Caki2 (cell line): ENCODE results near the gene GSAP. TPM values are rescaled to one million over a fixed set of nuclear protein-coding genes. Genes with fewer than 3 reads are reported as not detected.

Source experiments
- DNase-seq: peaks from one replicate; pipeline ENCODE4 v3.0.0-alpha.2; 2015; ENCODE audit warnings: low read depth
- in situ Hi-C: cut with HindIII; loops from 2 replicates; pipeline ENCODE4 v1.10.0; 2016; ENCODE audit warnings: low sequenced_read_pairs, low pct_unique_long_range_greater_than_20kb, mixed read lengths
- total RNA-seq: library from RNA; depleted of rRNA; stranded (reverse); fragments of >200 nt; shearing (Covaris generic); gene quantifications from 2 replicates; pipeline ENCODE4 v1.2.3, GENCODE V29; 2014; ENCODE audit warnings: low replicate concordance

GSAP gene
- total RNA-seq, 1 experiment from 2014 or later, result 11.7 TPM

GRCh38 chr7:77417801-77418200, 1.7 kb upstream of the GSAP start:
- in situ Hi-C loops, result no loop called here
- no peak for DNase-seq

- in situ Hi-C loops, result no loop called here
- no peak for DNase-seq
Observed at GRCh38 chr7:77416621-77417371, 647 bp upstream of the GSAP start.

DNA sequence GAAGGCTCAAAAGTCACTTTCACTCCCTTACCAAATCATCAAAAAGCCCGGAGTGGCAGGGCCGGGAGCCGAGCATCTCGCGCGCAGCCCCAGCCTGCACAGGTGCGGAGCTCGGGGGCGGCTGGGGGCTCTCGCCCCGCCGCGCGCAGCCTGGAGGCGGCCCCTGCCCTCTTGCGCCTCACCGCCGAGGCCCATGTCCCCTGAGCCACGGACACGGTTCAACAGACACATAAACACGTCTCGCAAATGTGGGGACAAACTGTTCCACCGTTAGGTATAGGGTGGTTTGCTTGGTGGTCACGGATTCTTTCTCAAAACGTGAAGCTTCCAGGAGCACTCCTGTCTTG, 700 bp downstream of the GSAP start:
- DNase-seq, result peak; percentile 51
- in situ Hi-C loops, result no loop called here

- in situ Hi-C loops, result no loop called here
- DNase-seq, result no peak
Observed at GRCh38 chr7:77413861-77414424, 2.2 kb downstream of the GSAP start.

DNA sequence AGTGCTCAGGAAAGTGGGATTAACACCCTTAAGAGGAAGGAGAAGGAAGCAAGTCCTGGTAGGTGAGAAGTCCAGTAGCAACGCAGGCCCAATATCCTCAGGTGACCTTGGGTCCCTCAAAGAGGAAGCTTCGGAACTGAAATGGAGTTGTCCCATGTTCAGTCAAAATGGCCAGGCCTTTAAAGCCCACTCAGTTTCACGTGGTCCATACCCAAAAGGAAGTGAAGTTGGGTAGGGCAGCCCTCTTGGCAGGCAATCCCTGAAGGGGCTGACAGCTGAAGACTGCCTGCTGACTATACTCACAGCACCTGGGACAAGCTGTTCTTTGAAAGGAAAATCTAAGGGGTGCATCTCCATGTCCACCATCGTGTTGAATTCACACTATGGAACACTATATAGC, 3.0 kb downstream of the GSAP start:
- DNase-seq, result no peak
- in situ Hi-C loops, result no loop called here

DNA sequence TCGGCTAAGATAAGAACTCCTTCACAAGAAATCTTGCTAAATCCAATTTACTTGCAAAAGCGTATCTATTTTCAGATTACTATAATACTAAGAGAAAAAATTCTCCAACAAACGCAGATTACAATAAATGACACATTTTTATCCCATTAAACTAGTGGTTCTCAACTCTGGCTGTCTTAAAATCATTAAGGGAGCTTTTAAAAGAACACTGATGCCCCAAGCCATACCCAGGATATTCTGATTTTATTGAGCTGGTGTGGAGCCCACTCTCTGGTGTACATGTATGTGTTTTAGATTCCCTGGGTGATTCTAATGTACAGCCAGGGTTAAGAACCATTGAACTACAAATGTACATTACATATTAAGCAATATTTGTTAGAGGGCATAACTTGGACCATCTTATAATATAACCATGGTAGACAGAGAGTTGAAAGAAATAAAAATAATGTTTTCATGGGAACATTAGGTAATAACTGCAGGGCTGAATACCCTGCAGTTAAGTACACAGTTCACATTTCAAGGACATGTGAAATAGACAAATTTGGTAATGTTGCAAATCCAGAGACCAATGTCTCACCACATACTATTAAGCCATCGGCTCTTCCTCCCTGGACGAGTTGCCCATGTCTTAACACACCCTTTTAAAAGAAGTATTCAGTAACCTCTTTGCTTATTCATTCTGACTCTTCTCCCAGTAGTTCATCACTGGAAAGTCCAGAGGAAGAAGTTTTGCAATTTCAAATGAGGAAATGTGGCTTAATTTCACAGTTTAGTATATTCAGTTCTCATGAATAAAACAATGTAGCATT, 6.2 kb downstream of the GSAP start:
- peak; percentile 44 for DNase-seq
- in situ Hi-C loops, result no loop called here

GRCh38 chr7:77409005-77409738, 7.0 kb downstream of the GSAP start:
- in situ Hi-C loops, result no loop called here
- DNase-seq, result peak; percentile 30

- in situ Hi-C loops, result no loop called here
- DNase-seq, result no peak
Observed at GRCh38 chr7:77407906-77408305, 8.2 kb downstream of the GSAP start.

DNA sequence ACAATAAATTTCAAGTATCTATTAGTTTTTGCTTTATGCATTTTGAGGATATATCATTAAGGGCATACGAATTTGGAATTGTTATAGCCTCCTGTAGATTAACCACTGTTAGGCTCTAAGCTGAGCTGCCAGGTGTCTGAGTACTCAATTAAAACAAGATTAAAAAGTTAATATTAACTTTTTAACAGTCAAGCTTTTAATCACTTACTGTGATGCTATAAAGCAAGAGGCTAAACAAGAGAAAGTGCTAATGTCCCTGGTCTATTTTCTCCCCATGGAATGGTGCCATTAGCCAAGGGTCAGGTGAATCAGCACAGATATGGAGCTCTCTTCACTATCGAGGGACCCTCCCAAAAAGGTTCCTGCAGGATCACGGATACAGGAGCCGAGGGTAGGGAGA, 9.7 kb downstream of the GSAP start:
- no peak for DNase-seq
- in situ Hi-C loops, result no loop called here

GRCh38 chr7:77404641-77405040, 11.5 kb downstream of the GSAP start:
- in situ Hi-C loops, result no loop called here
- DNase-seq, result no peak

- DNase-seq, result no peak
- in situ Hi-C loops, result no loop called here
Observed at GRCh38 chr7:77403957-77404356, 12.2 kb downstream of the GSAP start.

DNA sequence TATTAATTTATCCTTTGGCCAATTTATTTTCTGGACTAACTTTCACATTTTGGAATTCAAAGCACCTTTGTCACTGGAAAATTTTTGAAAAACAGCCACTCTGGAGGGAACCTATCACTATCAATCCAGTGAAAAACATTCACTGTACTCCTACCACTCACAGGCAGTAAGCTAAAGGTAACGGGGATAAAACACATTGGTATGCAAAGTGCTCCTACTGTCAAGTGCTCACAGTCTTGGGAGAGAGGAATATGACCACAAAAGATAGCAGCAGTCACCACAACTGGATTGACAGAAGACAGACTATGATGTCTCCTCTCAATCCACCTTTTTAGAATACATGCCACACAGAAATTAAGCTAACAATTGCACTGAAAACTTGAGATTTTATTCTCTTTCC, 13.3 kb downstream of the GSAP start:
- in situ Hi-C loops, result no loop called here

DNA sequence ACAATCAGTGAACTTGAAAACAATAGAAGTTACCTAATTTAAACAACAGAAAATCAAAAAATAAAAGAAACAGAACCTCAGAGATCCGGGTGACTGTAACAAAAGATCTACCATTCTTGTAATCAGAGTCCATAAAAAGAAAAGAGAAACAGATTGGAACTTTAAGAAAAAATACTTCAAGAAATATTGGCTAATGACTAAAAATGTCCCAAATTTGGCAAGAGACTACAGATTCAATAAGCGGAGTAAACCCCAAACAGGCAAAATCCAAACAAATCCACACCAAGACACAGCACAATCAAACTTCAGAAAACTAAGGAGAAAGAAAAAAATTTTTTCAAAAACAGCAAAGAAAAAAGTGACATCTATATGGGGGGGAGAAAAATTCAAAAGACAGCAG, 15.1 kb downstream of the GSAP start:
- no peak for DNase-seq
- in situ Hi-C loops, result no loop called here

More for the DNA sequence above, 13.3 kb downstream of the GSAP start:
- no peak for DNase-seq

GRCh38 chr7:77399816-77400215, 16.3 kb downstream of the GSAP start:
- DNase-seq, result no peak
- in situ Hi-C loops, result no loop called here

- in situ Hi-C loops, result no loop called here
- no peak for DNase-seq
Observed at GRCh38 chr7:77396894-77397547, 19.1 kb downstream of the GSAP start.

GRCh38 chr7:77395626-77396025, 20.5 kb downstream of the GSAP start:
- in situ Hi-C loops, result no loop called here

GRCh38 chr7:77393954-77394353, 22.2 kb downstream of the GSAP start:
- in situ Hi-C loops, result no loop called here
- DNase-seq, result no peak

More at GRCh38 chr7:77395626-77396025, 20.5 kb downstream of the GSAP start:
- DNase-seq, result no peak

GRCh38 chr7:77393261-77393660, 22.9 kb downstream of the GSAP start:
- peak; percentile 38 for DNase-seq
- in situ Hi-C loops, result no loop called here
